Measurements from ENCODE around the gene ENGASE.
"Not testable (repeated sequence)": the region's sequence is repeated elsewhere in the genome, so short reads cannot be mapped to it uniquely, and the experiment has no call there.

ENGASE gene

GRCh38 chr17:79054200-79054960 is 20.2 kb upstream of the ENGASE start:
- DNase-seq, result no peak

DNA sequence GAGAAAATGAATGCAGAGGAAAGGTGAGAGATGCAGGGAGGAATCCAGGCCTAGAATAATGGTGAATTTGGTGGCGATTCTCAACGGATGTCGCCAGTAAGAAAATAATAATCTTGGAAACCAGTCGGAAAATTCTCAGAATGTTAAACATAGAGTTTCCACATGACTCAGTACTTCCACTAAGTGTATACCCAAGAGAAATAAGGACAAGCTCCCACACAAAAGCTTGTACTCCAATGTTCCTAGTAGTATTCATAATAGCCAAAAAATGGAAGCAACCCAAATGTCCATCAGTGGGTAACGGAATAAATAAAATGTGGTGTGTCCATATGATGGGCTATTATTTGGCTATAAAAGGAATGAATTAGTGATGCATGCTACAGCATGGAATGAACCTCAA is 19.4 kb upstream of the ENGASE start:
- no peak for DNase-seq

GRCh38 chr17:79057737-79058385 is 16.8 kb upstream of the ENGASE start:
- DNase-seq, result no peak

DNA sequence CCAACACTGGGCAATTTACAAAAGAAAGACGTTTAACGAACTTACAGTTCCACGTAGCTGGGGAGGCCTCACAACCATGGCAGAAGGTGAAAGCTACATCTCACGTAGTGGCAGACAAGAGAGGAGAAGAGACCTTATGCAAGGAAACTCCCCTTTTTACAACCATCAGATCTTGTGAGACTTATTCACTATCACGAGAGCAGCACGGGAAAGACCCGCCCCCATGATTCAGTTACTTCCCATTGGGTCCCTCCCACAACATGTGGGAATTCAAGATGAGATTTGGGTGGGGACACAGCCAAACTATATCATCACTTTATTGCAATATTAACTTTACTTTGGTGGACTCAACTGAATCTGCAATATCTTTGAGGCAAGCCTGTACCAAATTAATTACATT is 11.9 kb upstream of the ENGASE start:
- no peak for DNase-seq

DNA sequence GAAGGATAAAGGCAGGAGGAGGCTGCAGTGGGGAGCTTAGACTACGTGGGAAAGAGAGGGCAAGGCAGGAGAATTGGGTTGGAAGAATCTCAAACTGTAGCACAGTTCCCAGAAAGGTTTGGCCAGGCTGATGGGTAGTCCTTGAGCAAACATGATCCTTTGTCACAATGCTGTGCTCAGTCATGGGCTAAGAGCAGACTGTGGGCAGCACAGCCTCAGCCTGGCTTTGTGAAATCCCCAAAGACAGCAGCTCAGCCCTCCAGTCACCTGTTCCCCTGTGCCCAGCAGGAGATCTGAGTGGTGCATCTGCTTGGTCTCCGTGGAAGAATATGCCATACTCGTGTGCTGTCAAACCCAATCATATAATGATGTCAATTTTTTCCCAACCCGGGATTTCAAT is 10.6 kb upstream of the ENGASE start:
- DNase-seq, result no peak

DNA sequence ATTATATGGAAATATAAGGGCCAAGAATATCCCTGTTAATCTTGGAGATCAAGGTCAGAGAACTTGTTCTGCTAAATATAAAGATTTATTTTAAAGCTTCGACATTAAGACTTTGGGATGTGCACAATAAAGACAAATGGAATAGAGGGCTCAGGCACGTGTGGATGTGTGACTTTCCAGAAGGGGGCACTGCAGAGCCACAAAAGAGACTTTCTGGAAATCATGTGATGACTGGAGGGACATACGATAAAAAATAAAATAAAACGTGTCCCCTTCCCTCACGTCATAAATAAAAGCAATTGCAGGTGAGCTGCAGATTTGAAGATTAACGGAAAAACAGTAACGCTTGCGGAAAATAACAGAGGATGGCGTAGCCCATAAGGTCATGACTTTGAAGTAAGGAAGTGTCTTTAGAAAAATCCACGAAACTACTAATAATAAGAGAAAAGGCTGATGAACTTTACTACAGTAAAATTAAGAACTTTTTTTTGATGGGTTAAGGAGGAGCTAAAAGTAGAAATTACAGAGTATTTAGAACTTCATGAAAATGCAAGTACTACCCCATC is 9.4 kb upstream of the ENGASE start:
- DNase-seq, result peak; percentile 56 to 59

DNA sequence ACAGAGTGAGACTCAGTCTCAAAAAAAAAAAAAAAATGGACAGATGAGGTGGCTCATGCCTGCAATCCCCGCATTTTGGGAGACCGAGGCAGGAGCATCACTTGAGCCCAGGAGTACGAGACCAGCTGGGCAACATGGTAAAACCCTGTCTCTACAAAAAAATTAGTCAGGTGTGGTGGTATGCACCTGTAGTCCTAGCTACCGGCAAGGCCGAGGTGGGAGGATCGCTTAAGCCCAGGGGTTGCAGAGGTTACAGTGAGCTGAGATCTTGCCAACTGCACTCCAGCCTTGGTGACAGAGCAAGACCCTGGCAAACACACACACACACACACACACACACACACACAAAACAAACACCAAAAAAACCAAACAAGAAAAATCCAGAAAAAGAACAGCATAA is 7.7 kb upstream of the ENGASE start:
- no peak for DNase-seq

GRCh38 chr17:79070266-79070880 is 4.3 kb upstream of the ENGASE start:
- no peak for DNase-seq

DNA sequence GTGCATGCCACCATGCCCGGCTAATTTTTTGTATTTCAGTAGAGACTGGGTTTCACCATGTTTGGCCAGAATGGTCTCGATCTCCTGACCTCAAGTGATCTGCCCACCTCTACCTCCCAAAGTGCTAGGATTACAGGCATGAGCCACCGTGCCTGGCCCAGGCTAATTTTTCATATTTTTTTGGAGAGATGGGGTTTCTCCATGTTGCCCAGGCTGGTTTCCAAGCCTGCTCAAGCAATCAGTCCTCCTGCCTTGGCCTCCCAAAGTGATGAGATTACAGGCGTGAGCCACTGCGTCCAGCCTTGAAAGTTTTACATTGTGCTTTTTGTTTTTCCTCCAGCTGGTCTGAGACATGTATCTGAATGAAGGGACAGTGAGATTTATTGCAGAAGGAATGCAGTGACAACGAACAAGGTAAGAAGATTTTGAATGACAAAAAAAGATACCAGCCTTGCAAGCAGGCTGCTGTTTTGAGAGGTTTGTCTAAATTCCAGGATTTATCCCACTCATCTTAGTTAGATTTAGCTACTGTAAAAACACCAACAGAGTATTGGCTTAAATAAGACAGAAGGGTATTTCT is 3.4 kb upstream of the ENGASE start:
- DNase-seq, result no peak

DNA sequence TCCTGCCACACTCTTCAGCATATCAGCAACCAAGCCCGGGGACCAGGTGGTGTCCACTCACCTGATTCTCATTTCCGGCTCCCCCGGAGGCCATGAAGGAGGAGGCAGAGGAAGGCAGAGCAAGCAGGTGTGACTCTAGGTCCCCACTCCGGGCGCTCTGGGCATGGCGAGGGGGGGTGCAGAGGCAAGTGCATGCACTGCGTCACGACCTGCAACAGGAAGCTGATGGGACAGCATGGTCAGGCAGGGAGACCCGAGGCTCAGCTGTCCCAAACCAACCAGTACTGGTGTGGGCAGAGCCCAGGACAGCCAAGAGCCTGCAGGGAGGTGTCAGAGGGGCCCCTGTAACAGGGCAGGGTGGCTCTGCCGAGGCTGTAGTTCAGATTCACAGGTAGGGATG is 2.1 kb upstream of the ENGASE start:
- no peak for DNase-seq

DNA sequence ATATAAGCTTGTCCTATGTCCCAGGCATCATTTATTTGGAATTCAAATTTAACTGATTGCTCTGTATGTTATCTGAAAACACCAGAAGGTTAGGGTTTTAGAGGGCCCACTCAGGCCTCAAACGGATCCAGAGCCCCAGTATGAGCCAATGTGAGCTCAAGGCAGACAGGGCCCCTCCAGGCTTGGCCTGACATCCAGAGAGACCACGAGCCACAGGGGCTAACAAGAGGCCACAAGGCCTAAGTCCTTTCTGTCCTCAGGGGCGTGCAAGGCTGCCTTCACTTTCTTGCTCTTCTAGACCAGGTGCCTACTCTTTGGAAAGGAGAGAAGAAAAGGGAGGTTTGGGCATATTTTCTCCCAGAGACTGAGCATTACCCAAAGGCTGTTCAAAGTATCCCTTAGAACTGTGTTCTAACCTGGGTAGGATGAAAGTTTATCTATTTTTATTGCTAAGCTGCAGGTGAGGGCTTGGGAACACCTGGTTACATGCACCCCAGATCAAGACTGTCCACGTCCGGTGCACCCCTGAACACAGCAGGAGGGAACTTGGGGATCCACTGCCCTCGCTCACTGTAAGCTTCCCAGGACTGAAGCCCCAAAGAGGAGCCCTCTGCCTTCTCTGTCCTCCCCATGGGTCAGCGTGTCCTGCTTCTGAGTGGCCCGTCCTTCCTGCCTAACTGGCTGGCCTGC is 1.5 kb upstream of the ENGASE start:
- DNase-seq, result no peak

DNA sequence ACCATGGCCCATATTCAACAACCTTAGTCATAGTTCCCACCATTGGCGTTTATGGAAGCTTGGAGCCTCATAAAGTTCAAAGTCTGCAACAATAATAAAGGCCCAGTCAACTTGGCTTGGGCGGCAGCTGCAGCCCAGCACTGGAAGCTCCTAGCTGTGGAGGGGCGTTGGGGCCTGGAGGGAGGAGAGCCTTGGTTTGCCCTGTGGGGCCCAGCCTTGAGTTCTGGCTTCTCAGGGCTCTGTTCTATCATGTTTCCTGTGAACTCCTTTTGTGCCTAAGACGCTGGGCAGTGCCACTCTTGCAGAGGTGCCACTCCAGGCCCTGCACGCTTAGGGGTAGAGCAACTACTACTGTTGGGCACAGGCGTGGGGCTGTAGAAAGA is 927 bp upstream of the ENGASE start:
- no peak for DNase-seq

DNA sequence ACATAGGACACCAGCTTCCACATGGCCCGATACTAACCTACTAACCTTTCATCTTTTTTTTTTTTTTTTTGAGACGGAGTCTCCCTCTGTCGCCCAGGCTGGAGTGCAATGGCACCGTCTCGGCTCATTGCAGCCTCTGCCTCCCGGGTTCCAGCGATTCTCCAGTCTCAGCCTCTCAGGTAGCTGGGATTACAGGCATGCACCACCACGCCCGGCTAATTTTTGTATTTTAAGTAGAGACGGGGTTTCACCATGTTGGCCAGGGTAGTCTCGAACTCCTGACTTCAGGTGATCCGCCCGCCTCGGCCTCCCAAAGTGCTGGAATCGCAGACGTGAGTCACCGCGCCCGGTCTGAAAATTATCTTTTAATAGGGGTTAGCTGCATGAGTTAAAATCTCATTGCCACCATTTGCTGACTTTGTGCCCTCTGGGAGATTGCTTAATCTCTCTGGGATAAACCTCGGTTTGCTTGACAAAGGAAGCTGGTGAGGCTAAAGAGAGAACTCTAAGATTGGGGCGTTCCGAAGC is 439 bp upstream of the ENGASE start:
- not testable (repeated sequence) for DNase-seq

GRCh38 chr17:79075446-79075750 is 774 bp downstream of the ENGASE start:
- no peak for DNase-seq

DNA sequence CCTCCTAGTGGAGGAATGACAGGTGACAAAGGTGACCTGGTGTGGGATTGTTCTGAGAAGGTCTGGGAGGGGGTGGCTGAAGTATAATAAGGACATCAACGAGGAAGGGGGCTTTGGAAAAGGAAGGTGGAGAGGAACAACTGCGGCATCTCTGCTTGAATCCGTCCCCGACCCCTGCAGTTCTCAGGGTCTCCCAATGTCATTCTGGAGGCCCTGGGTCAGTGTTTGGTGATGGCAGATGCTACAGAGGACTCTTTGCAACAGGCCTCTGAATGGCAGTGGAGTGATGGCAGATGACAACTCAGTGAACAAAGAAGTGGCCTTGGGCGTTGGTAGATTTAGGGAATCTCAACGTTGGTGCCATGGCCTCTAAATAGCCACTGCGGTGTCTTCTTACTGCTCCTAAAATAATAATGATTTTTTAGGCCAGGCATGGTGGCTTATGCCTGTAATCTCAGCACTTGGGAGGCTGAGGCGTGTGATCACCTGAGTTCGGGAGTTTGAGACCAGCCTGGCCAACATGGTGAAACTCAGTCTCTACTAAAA is 1.3 kb downstream of the ENGASE start:
- DNase-seq, result no peak

DNA sequence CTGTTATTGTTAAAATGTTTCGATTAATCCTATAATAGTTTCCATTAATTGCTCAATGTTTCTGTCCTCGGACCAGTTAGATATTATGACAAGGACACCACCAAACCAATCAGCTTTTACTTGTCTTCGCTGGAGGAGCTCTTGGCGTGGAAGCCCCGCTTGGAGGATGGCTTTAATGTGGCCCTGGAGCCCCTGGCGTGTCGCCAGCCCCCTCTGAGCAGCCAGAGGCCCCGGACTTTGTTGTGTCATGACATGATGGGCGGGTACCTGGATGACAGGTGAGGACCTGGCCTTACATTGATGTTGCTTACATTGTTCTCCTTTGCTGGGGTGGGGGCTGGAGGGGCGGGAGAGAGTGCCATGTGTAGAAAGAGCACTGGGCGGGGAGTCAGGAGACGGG is 3.0 kb downstream of the ENGASE start:
- DNase-seq, result no peak

GRCh38 chr17:79078476-79079190 is 4.0 kb downstream of the ENGASE start:
- no peak for DNase-seq

DNA sequence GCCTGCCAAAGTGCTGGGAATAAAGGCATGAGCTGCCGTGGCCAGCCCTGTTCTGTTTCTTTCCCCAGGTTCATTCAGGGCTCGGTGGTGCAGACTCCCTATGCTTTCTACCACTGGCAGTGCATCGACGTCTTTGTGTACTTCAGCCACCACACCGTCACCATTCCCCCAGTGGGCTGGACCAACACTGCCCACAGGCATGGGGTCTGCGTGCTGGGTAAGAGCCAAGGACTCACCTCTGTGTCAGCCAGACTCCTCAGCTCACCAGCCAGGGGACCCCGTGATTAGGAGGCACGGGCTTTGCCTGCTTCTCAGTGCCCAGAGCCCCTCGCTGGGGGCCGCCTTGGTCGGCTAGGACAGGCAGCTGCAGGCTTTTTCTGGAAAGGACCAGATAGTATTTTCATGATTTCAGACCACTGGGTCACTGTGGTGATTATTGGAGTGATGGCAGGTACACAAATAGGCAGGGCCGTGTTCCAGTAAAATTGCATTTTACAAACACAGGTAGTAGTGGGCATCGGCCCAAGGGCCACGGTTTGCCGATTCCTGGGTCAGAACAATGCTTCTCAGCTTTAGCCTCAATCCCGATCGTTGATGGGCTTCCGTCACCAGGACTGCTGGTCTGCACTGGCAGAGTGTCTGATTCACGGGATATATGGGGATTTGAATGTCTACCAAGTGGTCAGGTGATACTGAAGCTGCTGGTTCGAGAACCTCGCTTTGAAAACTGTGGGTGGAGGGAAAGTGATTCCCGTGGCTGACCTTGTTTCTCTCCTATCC is 5.0 kb downstream of the ENGASE start:
- no peak for DNase-seq

DNA sequence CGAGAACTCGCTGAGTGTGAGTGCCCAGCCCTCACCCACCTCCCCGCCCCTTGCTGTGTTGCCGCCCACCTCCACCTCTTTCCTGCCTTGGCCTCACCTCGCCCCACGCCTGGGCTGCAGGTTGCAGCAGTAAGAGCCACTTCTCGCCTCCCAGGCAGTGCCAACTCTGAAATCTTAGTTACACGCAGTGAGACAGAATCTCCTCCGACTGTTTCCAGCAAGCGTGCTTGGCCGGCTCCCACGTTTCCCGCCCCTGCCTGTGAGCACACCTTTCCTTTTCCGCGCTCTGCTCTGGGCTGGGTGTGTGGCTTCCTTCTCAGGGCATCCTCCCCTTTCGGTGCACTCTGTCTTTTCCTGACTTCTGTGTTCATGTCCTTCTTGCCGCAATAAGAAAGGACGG is 5.7 kb downstream of the ENGASE start:
- no peak for DNase-seq

GRCh38 chr17:79080761-79081290 is 6.2 kb downstream of the ENGASE start:
- DNase-seq, result no peak

Measured in activated CD4-positive, alpha-beta T cell treated with anti-CD3 and anti-CD28 coated beads, Interleukin-2, amount 50 U/mL, for 4 hours (primary cell).